Thyroid gland (tissue), 4 donors: Measurements from ENCODE around the gene INO80.

Experiments used
- POLR2A ChIP-seq, 2 donors: fragments of 450-650 bp; IDR thresholded peaks; one replicate each; pipeline ENCODE4 v1.6.1; 2017; ENCODE audit warnings: antibody characterized with exemption in 2 of 2, mild to moderate bottlenecking in 2 of 2, moderate library complexity in 1 of 2
- TF ChIP-seq, protein P1 (sequence below), 6 experiments: fragments of 200-600 bp in 3 of 6; fragments of 450-650 bp in 3 of 6; sonication (generic) in 3 of 6; IDR thresholded peaks; one replicate each; pipeline ENCODE4 v1.5.1; 2016 to 2019; ENCODE audit warnings: antibody characterized with exemption in 6 of 6, mild to moderate bottlenecking in 2 of 6, inconsistent platforms in 1 of 6, moderate library complexity in 1 of 6

DNA sequence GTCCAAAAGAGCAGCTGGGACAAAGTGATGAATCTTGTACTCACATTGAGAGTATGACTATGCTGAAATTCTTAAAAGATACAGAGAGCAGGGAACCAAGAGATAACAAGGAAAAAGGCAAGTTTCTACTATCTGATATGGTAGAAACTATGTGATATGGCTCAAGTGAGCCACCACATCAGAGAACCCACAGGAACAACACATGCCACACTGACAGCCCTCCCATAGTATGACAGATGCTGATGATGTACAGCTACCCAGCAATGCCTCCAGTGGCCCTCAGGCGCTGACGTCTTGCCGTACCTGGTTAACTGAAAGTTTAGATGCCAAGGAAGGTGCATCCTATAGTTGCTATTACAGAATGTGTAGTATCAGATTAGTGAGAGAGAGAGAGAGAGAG, 120.4 kb downstream of the INO80 start:
- TF ChIP-seq, protein P1, sequence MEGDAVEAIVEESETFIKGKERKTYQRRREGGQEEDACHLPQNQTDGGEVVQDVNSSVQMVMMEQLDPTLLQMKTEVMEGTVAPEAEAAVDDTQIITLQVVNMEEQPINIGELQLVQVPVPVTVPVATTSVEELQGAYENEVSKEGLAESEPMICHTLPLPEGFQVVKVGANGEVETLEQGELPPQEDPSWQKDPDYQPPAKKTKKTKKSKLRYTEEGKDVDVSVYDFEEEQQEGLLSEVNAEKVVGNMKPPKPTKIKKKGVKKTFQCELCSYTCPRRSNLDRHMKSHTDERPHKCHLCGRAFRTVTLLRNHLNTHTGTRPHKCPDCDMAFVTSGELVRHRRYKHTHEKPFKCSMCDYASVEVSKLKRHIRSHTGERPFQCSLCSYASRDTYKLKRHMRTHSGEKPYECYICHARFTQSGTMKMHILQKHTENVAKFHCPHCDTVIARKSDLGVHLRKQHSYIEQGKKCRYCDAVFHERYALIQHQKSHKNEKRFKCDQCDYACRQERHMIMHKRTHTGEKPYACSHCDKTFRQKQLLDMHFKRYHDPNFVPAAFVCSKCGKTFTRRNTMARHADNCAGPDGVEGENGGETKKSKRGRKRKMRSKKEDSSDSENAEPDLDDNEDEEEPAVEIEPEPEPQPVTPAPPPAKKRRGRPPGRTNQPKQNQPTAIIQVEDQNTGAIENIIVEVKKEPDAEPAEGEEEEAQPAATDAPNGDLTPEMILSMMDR (IDR thresholded peaks at IDR 0.05) = no peak
- TF ChIP-seq POLR2A (IDR thresholded peaks at IDR 0.05) = no peak
